Dendritic cell treated with granulocyte-macrophage colony-stimulating factor and Interleukin-4, amounts not matched to agents 40 ng/mL and 50 ng/mL, for 4 days (primary cell): ENCODE data around the gene SMNDC1.

Experiments
- H3K27ac Mint-ChIP-seq: one replicate; pipeline ENCODE4 v1.8.0; 2022; ENCODE audit warnings: mild to moderate bottlenecking, mixed read lengths
- H3K27me3 Mint-ChIP-seq: one replicate; pipeline ENCODE4 v1.8.0; 2022; ENCODE audit warnings: mild to moderate bottlenecking, mixed read lengths
- H3K36me3 Mint-ChIP-seq: one replicate; pipeline ENCODE4 v1.8.0; 2022; ENCODE audit warnings: low read depth, mixed read lengths
- H3K4me1 Mint-ChIP-seq: one replicate; pipeline ENCODE4 v1.8.0; 2022; ENCODE audit warnings: low read depth, mixed read lengths
- H3K4me3 Mint-ChIP-seq: one replicate; pipeline ENCODE4 v1.8.0; 2022; ENCODE audit warnings: mild to moderate bottlenecking, moderate library complexity, mixed read lengths
- H3K9me3 Mint-ChIP-seq: one replicate; pipeline ENCODE4 v1.8.0; 2022; ENCODE audit warnings: mixed read lengths
- intact Hi-C: fragments of 100-400 bp; cut with micrococcal nuclease; formaldehyde crosslinking; loops from one replicate; pipeline ENCODE4 v1.15.0; 2022

SMNDC1 gene

GRCh38 chr10:110241407-110241806 is 63.3 kb downstream of the SMNDC1 start:
- Mint-ChIP-seq H3K4me1 (peaks cover 19% of the 10 kb centered on the region), H3K27me3 (no peaks in the 10 kb centered on the region), H3K4me3 (no peak overlapping the region)

More at GRCh38 chr10:110241407-110241806, 63.3 kb downstream of the SMNDC1 start:
- Mint-ChIP-seq H3K27ac (no peak overlapping the region), H3K9me3 (no peaks in the 10 kb centered on the region), H3K36me3 (peaks cover 24% of the 10 kb centered on the region)
- intact Hi-C loops: no loop called here
